Gastrocnemius medialis (tissue), 4 donors: ENCODE measurements around the gene KPNB1.

Experiments used
- POLR2A ChIP-seq, 2 donors: fragments of 450-650 bp; IDR thresholded peaks; one replicate each; pipeline ENCODE4 v1.6.1; 2017; ENCODE audit warnings: antibody characterized with exemption in 2 of 2, mild to moderate bottlenecking in 2 of 2, moderate library complexity in 2 of 2
- TF ChIP-seq, protein P1 (sequence below), 5 experiments: fragments of 450-650 bp in 3 of 5; fragments of 200-600 bp in 2 of 5; sonication (generic) in 2 of 5; IDR thresholded peaks in 4 of 5; conservative IDR thresholded peaks in 1 of 5; 1 replicate in 4 of 5; 2 replicates in 1 of 5; pipeline ENCODE4 v1.5.1; 2016 to 2019; ENCODE audit warnings: antibody characterized with exemption in 5 of 5, mild to moderate bottlenecking in 3 of 5, moderate library complexity in 3 of 5

DNA sequence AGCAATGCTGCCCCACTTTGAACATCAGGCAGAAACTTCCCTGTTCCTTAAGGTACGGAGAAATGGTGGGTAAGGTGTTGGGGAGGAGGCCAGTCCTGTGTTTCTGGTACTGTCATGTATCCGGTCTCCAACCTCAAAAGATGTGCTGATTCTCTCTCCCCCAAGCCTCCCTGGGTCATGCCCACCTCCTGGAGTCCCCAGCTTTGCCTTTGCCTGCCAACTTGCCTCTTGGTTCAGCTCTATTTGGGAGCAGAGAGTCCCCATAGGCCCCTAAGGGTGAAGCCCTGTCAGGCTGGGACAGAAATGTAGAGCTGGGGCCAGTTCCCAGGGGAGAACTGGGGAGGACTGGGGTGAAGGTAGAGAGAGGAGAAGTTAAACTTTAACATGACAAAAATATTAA lies 81.7 kb downstream of the KPNB1 start:
- TF ChIP-seq, protein P1, sequence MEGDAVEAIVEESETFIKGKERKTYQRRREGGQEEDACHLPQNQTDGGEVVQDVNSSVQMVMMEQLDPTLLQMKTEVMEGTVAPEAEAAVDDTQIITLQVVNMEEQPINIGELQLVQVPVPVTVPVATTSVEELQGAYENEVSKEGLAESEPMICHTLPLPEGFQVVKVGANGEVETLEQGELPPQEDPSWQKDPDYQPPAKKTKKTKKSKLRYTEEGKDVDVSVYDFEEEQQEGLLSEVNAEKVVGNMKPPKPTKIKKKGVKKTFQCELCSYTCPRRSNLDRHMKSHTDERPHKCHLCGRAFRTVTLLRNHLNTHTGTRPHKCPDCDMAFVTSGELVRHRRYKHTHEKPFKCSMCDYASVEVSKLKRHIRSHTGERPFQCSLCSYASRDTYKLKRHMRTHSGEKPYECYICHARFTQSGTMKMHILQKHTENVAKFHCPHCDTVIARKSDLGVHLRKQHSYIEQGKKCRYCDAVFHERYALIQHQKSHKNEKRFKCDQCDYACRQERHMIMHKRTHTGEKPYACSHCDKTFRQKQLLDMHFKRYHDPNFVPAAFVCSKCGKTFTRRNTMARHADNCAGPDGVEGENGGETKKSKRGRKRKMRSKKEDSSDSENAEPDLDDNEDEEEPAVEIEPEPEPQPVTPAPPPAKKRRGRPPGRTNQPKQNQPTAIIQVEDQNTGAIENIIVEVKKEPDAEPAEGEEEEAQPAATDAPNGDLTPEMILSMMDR (IDR thresholded peaks at IDR 0.05 in 4 of 5, conservative IDR thresholded peaks at IDR 0.05 in 1 of 5), result no peak
- no peak for TF ChIP-seq POLR2A (IDR thresholded peaks at IDR 0.05)
